Measurements from ENCODE around the gene XKR7.

- TF ChIP-seq CTCF (IDR thresholded peaks at IDR 0.05) (no peak), EZH2 (IDR thresholded peaks at IDR 0.05) (no peak)
Observed at GRCh38 chr20:32012159-32012688, 44.3 kb downstream of the XKR7 start.

All from neural progenitor cell (in vitro differentiated cells).